Transverse colon (tissue), 4 donors: ENCODE measurements around the gene VWA8. TPM values are rescaled to one million over a fixed set of nuclear protein-coding genes. Genes with fewer than 3 reads are reported as not detected.

Source experiments
- DNase-seq: peaks from one replicate; pipeline ENCODE4 v3.0.0-alpha.2; 2019
- H3K27ac ChIP-seq, 4 donors: fragments of 200-600 bp; sonication (generic); 2 replicates each; pipeline ENCODE4 v1.5.1; 2016 to 2018; ENCODE audit warnings: inconsistent platforms in 4 of 4
- H3K27me3 ChIP-seq: fragments of 200-600 bp; sonication (generic); 2 replicates; pipeline ENCODE4 v1.5.1; 2017; ENCODE audit warnings: inconsistent platforms
- H3K36me3 ChIP-seq, 4 donors: fragments of 200-600 bp; sonication (generic); 2 replicates each; pipeline ENCODE4 v1.5.1; 2017 to 2019; ENCODE audit warnings: inconsistent platforms in 4 of 4
- H3K4me1 ChIP-seq, 4 donors: fragments of 200-600 bp; sonication (generic); 2 replicates each; pipeline ENCODE4 v1.5.1; 2017 to 2020; ENCODE audit warnings: inconsistent platforms in 4 of 4
- H3K4me3 ChIP-seq, 4 donors: fragments of 200-600 bp; sonication (generic); 1 replicate in 1 of 4; 2 replicates in 3 of 4; pipeline versions ENCODE4 v1.5.1 to v1.6.1; 2017 to 2019; ENCODE audit warnings: inconsistent platforms in 4 of 4
- H3K9me3 ChIP-seq, 2 donors: fragments of 200-600 bp; sonication (generic); 2 replicates each; pipeline ENCODE4 v1.5.1; 2017 to 2019; ENCODE audit warnings: inconsistent platforms in 2 of 2
- EP300 ChIP-seq: sonication (generic); formaldehyde crosslinking; IDR thresholded peaks from one replicate; pipeline ENCODE4 v1.6.1; 2017; ENCODE audit warnings: antibody characterized with exemption, low read depth
- POLR2A ChIP-seq: fragments of 450-650 bp; IDR thresholded peaks from one replicate; pipeline ENCODE4 v1.6.1; 2016; ENCODE audit warnings: antibody characterized with exemption, mild to moderate bottlenecking, moderate library complexity
- POLR2AphosphoS5 ChIP-seq, 3 donors: sonication (generic); formaldehyde crosslinking; IDR thresholded peaks; one replicate each; pipeline ENCODE4 v1.6.1; 2016; ENCODE audit warnings: antibody characterized with exemption in 3 of 3
- WGBS, 2 donors: methylation state at CpG; one replicate each; pipeline ENCODE4 v1.1.5; 2018; ENCODE audit warnings: low coverage in 1 of 2; 5-methylcytosine and 5-hydroxymethylcytosine counted together
- in situ Hi-C, 4 donors: fragments of 200-750 bp; cut with MboI; loops; one replicate each; pipeline versions ENCODE4 v1.15.0 to v1.15.1; 2017; ENCODE audit warnings: low sequenced_read_pairs in 3 of 4, low pct_ligation_motif_present in 1 of 4, low pct_unique_long_range_greater_than_20kb in 1 of 4
- intact Hi-C: fragments of 100-400 bp; cut with DNase I; formaldehyde crosslinking; loops from one replicate; pipeline ENCODE4 v1.15.1; 2023; ENCODE audit warnings: low total_unique reads
- total RNA-seq, 4 donors: library from RNA; depleted of rRNA; stranded (reverse); fragments of >200 nt; gene quantifications; one replicate each; pipeline ENCODE4 v1.1.0, GENCODE V29; 2016
- TF ChIP-seq, protein P1 (sequence below), 5 experiments: fragments of 200-600 bp in 3 of 5; fragments of 450-650 bp in 2 of 5; sonication (generic) in 3 of 5; IDR thresholded peaks; 1 replicate in 2 of 5; 2 replicates in 3 of 5; pipeline ENCODE4 v1.5.1; 2016 to 2017; ENCODE audit warnings: antibody characterized with exemption in 5 of 5, inconsistent platforms in 3 of 5, mild to moderate bottlenecking in 2 of 5, moderate library complexity in 1 of 5

Gene VWA8
- total RNA-seq, 4 donors from 2014 or later = 12.7 to 65.1 (median 35.0) TPM

DNA sequence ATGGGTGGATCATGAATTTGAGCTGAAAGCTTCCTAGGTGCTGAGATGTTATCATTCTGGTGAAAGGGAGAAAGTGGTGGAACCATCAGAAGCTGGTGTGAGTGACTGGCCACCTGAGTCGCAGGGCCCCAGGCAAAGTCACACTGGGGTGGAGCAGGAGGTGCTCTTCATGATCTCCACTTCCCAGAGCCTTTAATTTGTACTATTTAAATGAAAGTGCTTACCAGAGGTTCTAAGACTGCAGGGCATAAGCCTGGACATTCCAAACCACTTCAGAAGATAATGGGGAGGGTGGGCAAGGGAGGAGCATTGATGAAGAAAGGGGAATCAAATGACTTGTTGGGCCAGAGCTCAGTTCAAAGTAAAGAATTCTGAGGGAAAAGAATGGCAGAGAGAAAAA is 347.4 kb downstream of the VWA8 start:
- in situ Hi-C loops = no loop called here
- DNase-seq = no peak
- 95 to 100% methylated on average over 1 of the region's 1 CpG for WGBS, 2 donors
- TF ChIP-seq, protein P1, sequence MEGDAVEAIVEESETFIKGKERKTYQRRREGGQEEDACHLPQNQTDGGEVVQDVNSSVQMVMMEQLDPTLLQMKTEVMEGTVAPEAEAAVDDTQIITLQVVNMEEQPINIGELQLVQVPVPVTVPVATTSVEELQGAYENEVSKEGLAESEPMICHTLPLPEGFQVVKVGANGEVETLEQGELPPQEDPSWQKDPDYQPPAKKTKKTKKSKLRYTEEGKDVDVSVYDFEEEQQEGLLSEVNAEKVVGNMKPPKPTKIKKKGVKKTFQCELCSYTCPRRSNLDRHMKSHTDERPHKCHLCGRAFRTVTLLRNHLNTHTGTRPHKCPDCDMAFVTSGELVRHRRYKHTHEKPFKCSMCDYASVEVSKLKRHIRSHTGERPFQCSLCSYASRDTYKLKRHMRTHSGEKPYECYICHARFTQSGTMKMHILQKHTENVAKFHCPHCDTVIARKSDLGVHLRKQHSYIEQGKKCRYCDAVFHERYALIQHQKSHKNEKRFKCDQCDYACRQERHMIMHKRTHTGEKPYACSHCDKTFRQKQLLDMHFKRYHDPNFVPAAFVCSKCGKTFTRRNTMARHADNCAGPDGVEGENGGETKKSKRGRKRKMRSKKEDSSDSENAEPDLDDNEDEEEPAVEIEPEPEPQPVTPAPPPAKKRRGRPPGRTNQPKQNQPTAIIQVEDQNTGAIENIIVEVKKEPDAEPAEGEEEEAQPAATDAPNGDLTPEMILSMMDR (IDR thresholded peaks at IDR 0.05) = no peak
- TF ChIP-seq EP300 (no peak), POLR2AphosphoS5 (IDR thresholded peaks at IDR 0.05) (no peak), POLR2A (no peak)
- H3K4me1 ChIP-seq = no peaks in the 10 kb centered on the region
- no peaks in the 10 kb centered on the region for H3K27me3 ChIP-seq
- H3K36me3 ChIP-seq = peaks cover 0 to 6% (median 2%) of the 10 kb centered on the region in 4 donors
- H3K27ac ChIP-seq = peak overlapping the region in 1 of 4 donors; percentile 5
- intact Hi-C loops = no loop called here
- H3K4me3 ChIP-seq = no peak overlapping the region
- H3K9me3 ChIP-seq = no peaks in the 10 kb centered on the region

DNA sequence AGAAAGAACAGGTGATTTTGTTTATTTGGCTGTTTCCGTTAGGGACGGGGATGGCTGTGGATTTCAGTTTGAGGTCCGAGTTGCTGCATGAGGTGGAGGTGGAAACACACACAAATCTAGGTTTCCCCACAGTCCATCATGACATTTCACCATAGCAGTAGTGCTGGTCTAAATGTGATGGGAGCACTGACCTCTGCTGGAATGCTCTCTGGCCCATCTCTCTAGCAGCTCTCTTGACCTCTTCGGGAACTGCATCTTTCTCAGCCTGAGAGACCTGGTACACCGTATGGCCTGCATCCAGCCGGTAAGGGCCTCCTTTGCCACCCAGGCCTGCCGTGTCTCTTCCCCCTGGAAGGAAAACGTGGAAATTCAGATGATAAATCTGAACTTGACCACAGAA is 349.5 kb downstream of the VWA8 start:
- 92 to 100% methylated on average over 5 to 8 of the region's 8 CpGs for WGBS, 2 donors
- H3K36me3 ChIP-seq = peaks cover 0 to 6% (median 2%) of the 10 kb centered on the region in 4 donors
- intact Hi-C loops (no loop called here), in situ Hi-C loops (no loop called here)
- no peak for DNase-seq
- H3K27ac ChIP-seq = no peak overlapping the region
- TF ChIP-seq, protein P1 (IDR thresholded peaks at IDR 0.05) = no peak
- TF ChIP-seq POLR2AphosphoS5 (IDR thresholded peaks at IDR 0.05) = no peak
- TF ChIP-seq EP300 = no peak
- TF ChIP-seq POLR2A = no peak
- H3K4me1 ChIP-seq = no peaks in the 10 kb centered on the region
- H3K27me3 ChIP-seq = no peaks in the 10 kb centered on the region
- H3K4me3 ChIP-seq = no peak overlapping the region
- H3K9me3 ChIP-seq = no peaks in the 10 kb centered on the region

DNA sequence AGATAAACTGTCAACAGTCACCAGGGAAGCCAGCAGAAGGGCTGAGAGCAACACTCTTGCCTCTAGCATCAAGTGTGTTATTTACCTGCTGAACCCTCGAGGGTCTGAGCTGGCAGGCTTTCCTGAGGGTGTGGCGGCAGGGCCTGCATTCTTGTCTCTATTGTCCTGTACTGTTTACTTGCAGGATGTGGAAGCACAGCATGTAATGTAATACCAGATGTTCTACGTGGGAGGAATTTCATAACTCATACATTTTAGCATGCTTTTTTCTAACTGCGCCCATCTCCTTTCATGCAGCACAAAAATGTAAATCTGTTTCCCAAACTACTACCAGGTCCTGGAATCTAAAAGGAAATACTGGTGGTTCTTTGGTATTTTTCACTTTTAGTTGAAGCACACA is 350.5 kb downstream of the VWA8 start:
- TF ChIP-seq POLR2AphosphoS5 (IDR thresholded peaks at IDR 0.05) (no peak), POLR2A (no peak), EP300 (no peak)
- TF ChIP-seq, protein P1 (IDR thresholded peaks at IDR 0.05) = no peak
- no peaks in the 10 kb centered on the region for H3K4me1 ChIP-seq
- H3K4me3 ChIP-seq = no peak overlapping the region
- intact Hi-C loops = no loop called here
- in situ Hi-C loops = no loop called here
- no peaks in the 10 kb centered on the region for H3K9me3 ChIP-seq
- no peak overlapping the region for H3K27ac ChIP-seq
- DNase-seq = no peak
- peaks cover 0 to 6% (median 2%) of the 10 kb centered on the region in 4 donors for H3K36me3 ChIP-seq
- no peaks in the 10 kb centered on the region for H3K27me3 ChIP-seq
- 71 to 90% methylated on average over 1 to 4 of the region's 4 CpGs for WGBS, 2 donors

DNA sequence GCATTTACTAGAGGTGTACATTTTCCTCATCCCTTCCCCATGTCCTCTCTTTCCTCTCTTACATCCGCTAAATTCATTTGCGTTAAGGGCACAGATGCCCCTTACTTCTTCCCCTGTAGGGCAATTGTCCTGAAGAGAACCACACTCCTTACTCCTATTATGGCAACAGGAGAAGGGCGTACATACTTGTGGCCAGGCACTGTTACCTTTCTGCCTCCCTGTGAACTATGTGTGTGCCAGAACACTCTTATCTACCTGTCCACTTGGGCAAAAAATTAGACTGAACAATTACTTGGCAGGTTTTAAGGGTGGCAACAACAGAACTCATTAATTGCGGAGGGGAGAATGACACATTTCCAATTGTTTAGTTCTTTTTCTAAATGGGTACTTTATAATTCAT is 351.1 kb downstream of the VWA8 start:
- H3K36me3 ChIP-seq = peaks cover 0 to 6% (median 2%) of the 10 kb centered on the region in 4 donors
- intact Hi-C loops (no loop called here), in situ Hi-C loops (no loop called here)
- TF ChIP-seq POLR2AphosphoS5 (IDR thresholded peaks at IDR 0.05) (no peak), POLR2A (no peak), EP300 (no peak)
- TF ChIP-seq, protein P1 (IDR thresholded peaks at IDR 0.05) = no peak
- no peak overlapping the region for H3K4me3 ChIP-seq
- WGBS, 2 donors = 96 to 98% methylated on average over 4 of the region's 4 CpGs
- no peak overlapping the region for H3K27ac ChIP-seq
- DNase-seq = no peak
- H3K27me3 ChIP-seq = no peaks in the 10 kb centered on the region
- no peaks in the 10 kb centered on the region for H3K4me1 ChIP-seq
- H3K9me3 ChIP-seq = no peaks in the 10 kb centered on the region
